CD4-positive, alpha-beta T cell treated with Interleukin-2 at 100 ng/mL for 4 hours (primary cell): ENCODE measurements around the gene KCNA1.

Experiments used
- DNase-seq: peaks from one replicate; pipeline ENCODE4 v3.0.0-alpha.2; 2020; ENCODE audit warnings: low spot score

Gene KCNA1

DNA sequence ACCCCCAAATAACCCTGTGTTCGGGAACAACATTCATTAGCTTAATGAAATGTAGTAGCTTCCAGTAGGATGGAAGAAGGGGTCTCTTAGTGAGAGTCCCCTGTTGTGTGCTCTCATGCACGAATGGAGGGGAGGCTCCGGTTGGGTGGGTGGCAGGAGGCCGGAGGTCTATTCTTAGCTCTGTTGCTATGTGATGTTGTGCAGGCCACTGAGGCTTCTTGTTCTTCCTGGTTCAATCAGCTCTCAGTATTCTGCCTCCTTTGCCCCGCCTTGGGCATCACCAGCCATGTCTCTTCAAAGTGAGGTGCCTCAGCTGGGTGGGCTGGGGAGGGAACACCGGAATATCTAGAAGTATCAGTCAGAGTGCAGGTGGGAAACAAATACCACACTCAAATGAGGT lies 50.8 kb downstream of the KCNA1 start:
- DNase-seq: no peak

- no peak for DNase-seq
These were observed 51.6 kb downstream of the KCNA1 start for GRCh38 chr12:4961311-4961710.

GRCh38 chr12:4962539-4963486 lies 53.1 kb downstream of the KCNA1 start:
- DNase-seq: no peak
